Measurements from ENCODE around the gene ADAMTS4. TPM values are rescaled to one million over a fixed set of nuclear protein-coding genes. Genes with fewer than 3 reads are reported as not detected.

The ADAMTS4 gene
- total and polyA plus RNA-seq, 9 of the 15 experiments (the other 6 are each of a cell fraction or from before 2014, with no cell fraction given): 0.07 to 3.7 (median 0.41) TPM

- TF ChIP-seq ZNF561 (CRISPR knock-in tag; conservative IDR thresholded peaks at IDR 0.05) (no peak), SAFB2 (IDR thresholded peaks at IDR 0.05; ENCODE audit: borderline replicate concordance, low read depth, low read length, severe bottlenecking) (no peak), MAX (CRISPR knock-in tag; IDR thresholded peaks at IDR 0.05) (peak; percentile 90), HMGN3 (IDR thresholded peaks at IDR 0.05; ENCODE audit: borderline replicate concordance, extremely low read depth, insufficient read length, low read depth, low read length) (peak; percentile 100), YBX1 (IDR thresholded peaks at IDR 0.05) (no peak), GABPB1 (CRISPR knock-in tag; IDR thresholded peaks at IDR 0.05) (peak; percentile 68), HES1 (IDR thresholded peaks at IDR 0.05; ENCODE audit: low read depth) (peak; percentile 98), ZNF274 (IDR thresholded peaks at IDR 0.05; ENCODE audit: borderline replicate concordance, low read depth, low read length) (no peak), RUNX1 (IDR thresholded peaks at IDR 0.05; ENCODE audit: low read depth) (peak; percentile 85; the same call in 1 of the 2 replicates), USF2 (CRISPR knock-in tag; IDR thresholded peaks at IDR 0.05) (peak; percentile 51), GMEB1 (CRISPR knock-in tag; IDR thresholded peaks at IDR 0.05) (no peak), ZBTB2 (IDR thresholded peaks at IDR 0.05) (no peak; the same call in 1 of the 2 replicates), PKNOX1 (IDR thresholded peaks at IDR 0.05) (peak; percentile 80), POLR3G (IDR thresholded peaks at IDR 0.05; ENCODE audit: extremely low read depth, insufficient read length, insufficient replicate concordance) (no peak), ETV1 (tag; conservative IDR thresholded peaks at IDR 0.05; ENCODE audit: low read depth) (0 out of 2 replicates have a peak, but pooled peaks have one; percentile 29)
These were observed 32.8 kb downstream of the ADAMTS4 start, which contains the start of gene PPOX (continued) for GRCh38 chr1:161165742-161166668.
